OCI-LY3 (cell line): ENCODE measurements around the gene NFYC.

Experiments
- H2AFZ ChIP-seq: fragments of 200-600, 300-600 bp; shearing (Covaris generic); 2 replicates; pipeline ENCODE4 v1.6.0; 2014; ENCODE audit warnings: antibody characterized with exemption, low read depth, low read length
- H3K27ac ChIP-seq: fragments of 200-600, 300-600 bp; sonication (generic); 2 replicates; pipeline ENCODE4 v1.5.1; 2014; ENCODE audit warnings: mild to moderate bottlenecking, low read length, moderate library complexity, mixed read lengths
- H3K27me3 ChIP-seq: fragments of 200-600, 300-600 bp; sonication (generic); 2 replicates; pipeline ENCODE4 v1.6.1; 2014; ENCODE audit warnings: low read depth, low read length, mixed read lengths
- H3K36me3 ChIP-seq: fragments of 200-600, 300-600 bp; sonication (generic); replicated peaks from 2 replicates; pipeline ENCODE3; 2014; ENCODE audit warnings: low read depth, low read length, mixed read lengths
- H3K4me1 ChIP-seq: fragments of 300-600, 200-600 bp; sonication (generic); 2 replicates; pipeline ENCODE4 v1.6.1; 2014; ENCODE audit warnings: low read length, mixed read lengths
- H3K4me2 ChIP-seq: fragments of 200-600, 300-600 bp; sonication (generic); 2 replicates; pipeline ENCODE4 v1.6.1; 2014; ENCODE audit warnings: low read length, mixed read lengths
- H3K4me3 ChIP-seq: fragments of 300-600, 200-600 bp; sonication (generic); 2 replicates; pipeline ENCODE4 v1.5.1; 2014; ENCODE audit warnings: antibody characterized with exemption, mild to moderate bottlenecking, low read length, moderate library complexity
- H3K79me2 ChIP-seq: fragments of 300-600, 200-600 bp; shearing (Covaris generic); 2 replicates; pipeline ENCODE4 v1.6.1; 2014; ENCODE audit warnings: mild to moderate bottlenecking, low read length, mixed read lengths
- H3K9ac ChIP-seq: fragments of 300-600, 200-600 bp; shearing (Covaris generic); 2 replicates; pipeline ENCODE4 v1.6.0; 2014; ENCODE audit warnings: mild to moderate bottlenecking, low read length, moderate library complexity
- H3K9me3 ChIP-seq: fragments of 200-600, 300-600 bp; shearing (Covaris generic); 2 replicates; pipeline ENCODE4 v1.6.1; 2014; ENCODE audit warnings: low read length, mixed read lengths; ENCODE audit not compliant: insufficient read depth
- H4K20me1 ChIP-seq: fragments of 200-600, 300-600 bp; sonication (generic); 2 replicates; pipeline ENCODE4 v1.6.1; 2016; ENCODE audit warnings: low read length, mixed read lengths; ENCODE audit not compliant: insufficient read depth
- CTCF ChIP-seq: fragments of 200-600, 300-600 bp; sonication (generic); IDR thresholded peaks from 2 replicates; pipeline ENCODE4 v1.5.1; 2014; ENCODE audit warnings: antibody characterized with exemption, low read length, low read depth
- EZH2phosphoT487 ChIP-seq: fragments of 200-600 bp; shearing (Covaris generic); IDR thresholded peaks from 2 replicates; pipeline ENCODE4 v1.6.1; 2018; ENCODE audit warnings: antibody characterized with exemption, mixed run types, low read depth

NFYC gene

GRCh38 chr1:40796939-40797667 lies 105.6 kb downstream of the NFYC start:
- H2AFZ ChIP-seq, result peak overlapping the region; percentile 70; the same call in 1 of the 2 replicates
- H4K20me1 ChIP-seq, result no peaks in the 10 kb centered on the region
- H3K79me2 ChIP-seq, result no peaks in the 10 kb centered on the region
- H3K4me3 ChIP-seq, result 0 out of 2 replicates have a peak overlapping the region, but pooled peaks have one; percentile 13
- no peaks in the 10 kb centered on the region for H3K9me3 ChIP-seq
- H3K4me1 ChIP-seq, result peaks cover 41% of the 10 kb centered on the region
- no peaks in the 10 kb centered on the region for H3K27me3 ChIP-seq
- no peak overlapping the region for H3K27ac ChIP-seq
- peak overlapping the region; percentile 39 for H3K4me2 ChIP-seq
- no peak for TF ChIP-seq CTCF
- no peak for TF ChIP-seq EZH2phosphoT487
- no peaks in the 10 kb centered on the region for H3K36me3 ChIP-seq
- no peak overlapping the region for H3K9ac ChIP-seq

GRCh38 chr1:40797668-40798010 lies 106.1 kb downstream of the NFYC start:
- peaks cover 41% of the 10 kb centered on the region for H3K4me1 ChIP-seq
- no peaks in the 10 kb centered on the region for H3K9me3 ChIP-seq
- no peaks in the 10 kb centered on the region for H3K79me2 ChIP-seq
- peak overlapping the region; percentile 70; the same call in 1 of the 2 replicates for H2AFZ ChIP-seq
- H3K9ac ChIP-seq, result no peak overlapping the region
- H3K36me3 ChIP-seq, result no peaks in the 10 kb centered on the region
- H3K4me3 ChIP-seq, result 0 out of 2 replicates have a peak overlapping the region, but pooled peaks have one; percentile 13
- H3K27me3 ChIP-seq, result no peaks in the 10 kb centered on the region
- no peak for TF ChIP-seq CTCF
- no peak for TF ChIP-seq EZH2phosphoT487
- peak overlapping the region; percentile 39 for H3K4me2 ChIP-seq
- H3K27ac ChIP-seq, result no peak overlapping the region
- H4K20me1 ChIP-seq, result no peaks in the 10 kb centered on the region

GRCh38 chr1:40798366-40799281 lies 107.1 kb downstream of the NFYC start:
- TF ChIP-seq CTCF, result no peak
- no peak for TF ChIP-seq EZH2phosphoT487
- Histone ChIP-seq H4K20me1 (no peaks in the 10 kb centered on the region), H3K4me3 (no peak overlapping the region), H3K4me1 (peaks cover 41% of the 10 kb centered on the region), H3K27ac (no peak overlapping the region), H2AFZ (no peak overlapping the region), H3K27me3 (no peaks in the 10 kb centered on the region), H3K4me2 (no peak overlapping the region), H3K9ac (no peak overlapping the region), H3K9me3 (no peaks in the 10 kb centered on the region), H3K79me2 (no peaks in the 10 kb centered on the region), H3K36me3 (no peaks in the 10 kb centered on the region)

GRCh38 chr1:40799351-40799867 lies 107.9 kb downstream of the NFYC start:
- no peak overlapping the region for H3K27ac ChIP-seq
- H3K4me1 ChIP-seq, result peaks cover 37% of the 10 kb centered on the region

More at GRCh38 chr1:40799351-40799867, 107.9 kb downstream of the NFYC start:
- Histone ChIP-seq H3K79me2 (no peaks in the 10 kb centered on the region), H3K4me2 (no peak overlapping the region), H3K4me3 (no peak overlapping the region), H3K27me3 (no peaks in the 10 kb centered on the region), H4K20me1 (no peaks in the 10 kb centered on the region), H3K9ac (no peak overlapping the region), H3K9me3 (no peaks in the 10 kb centered on the region), H2AFZ (no peak overlapping the region), H3K36me3 (no peaks in the 10 kb centered on the region)
- TF ChIP-seq EZH2phosphoT487, result no peak
- no peak for TF ChIP-seq CTCF
